Measurements from ENCODE around the gene RAB36. TPM values are rescaled to one million over a fixed set of nuclear protein-coding genes. Genes with fewer than 3 reads are reported as not detected.

RAB36 gene
- total and polyA plus RNA-seq, 2 donors (not counting 1 experiment from before 2014, with no cell fraction given): 1.1 to 3.3 TPM

- H3K27me3 ChIP-seq (replicated peaks in 1 of 4; ENCODE audit: control extremely low read depth in 1 of 4, control insufficient read depth in 3 of 4, insufficient read depth in 4 of 4, low read length in 3 of 4): peaks cover 0 to 11% (median 3%) of the 10 kb centered on the region in 4 experiments
- H3K79me2 ChIP-seq (ENCODE audit: control insufficient read depth, insufficient read depth, low read length): peaks cover 37% of the 10 kb centered on the region
- ChIA-PET CTCF (interaction anchor here (1.1 to 16.5 kb wide), 8 partner anchors 17 to 206 kb away, joined by 3 to 494 read pairs (median 7); no protein-coding TSS in a partner anchor), POLR2A (interaction anchor here (2.4 kb wide), 1 partner anchor 41 kb away, joined by 7 read pairs; no protein-coding TSS in a partner anchor)
- DNase-seq (peak; percentile 47), ATAC-seq (ENCODE audit: low read depth) (no peak)
- H3K9ac ChIP-seq (ENCODE audit: low read length): peak overlapping the region; percentile 55
- H3K4me1 Mint-ChIP-seq: peaks cover 49% of the 10 kb centered on the region
- peaks cover 0 to 18% (median 10%) of the 10 kb centered on the region in 3 donors for H3K9me3 ChIP-seq (ENCODE audit: control extremely low read depth in 1 of 3, control insufficient read depth in 2 of 3, insufficient read depth in 1 of 3, low read length in 2 of 3)
- no peaks in the 10 kb centered on the region for H3K9me3 Mint-ChIP-seq (ENCODE audit: insufficient read depth)
- H3K4me3 Mint-ChIP-seq: peak overlapping the region; percentile 83
- WGBS (ENCODE audit: insufficient coverage): 51% methylated on average over 24 of the region's 25 CpGs
- TF ChIP-seq EZH2 (IDR thresholded peaks at IDR 0.05; ENCODE audit: borderline replicate concordance, insufficient read depth, low read depth, low read length, poor library complexity, severe bottlenecking) (no peak), CTCF (IDR thresholded peaks at IDR 0.05) (no peak)
- intact Hi-C loops (cut with micrococcal nuclease): loop anchor here (2.0 to 5.0 kb wide), 3 partner anchors 32 to 208 kb away; partner anchors contain the start of gene RAB36
- no peaks in the 10 kb centered on the region for H3K36me3 ChIP-seq (replicated peaks in 1 of 2; ENCODE audit: control extremely low read depth in 1 of 2, control insufficient read depth in 1 of 2, extremely low read depth in 1 of 2, insufficient read depth in 2 of 2, low read length in 1 of 2)
- H3K27ac ChIP-seq (ENCODE audit: low read length in 2 of 2): peak overlapping the region in 1 of 2 donors; percentile 29
- H3K27me3 Mint-ChIP-seq: peaks cover 7% of the 10 kb centered on the region
- peaks cover 51 to 68% of the 10 kb centered on the region in 2 donors for H3K4me1 ChIP-seq (ENCODE audit: control insufficient read depth in 2 of 2, insufficient read depth in 2 of 2, low read length in 2 of 2)
- peak overlapping the region; percentile 50 for H2AFZ ChIP-seq (ENCODE audit: insufficient read depth, low read depth, low read length, poor library complexity, severe bottlenecking)
- H3K4me3 ChIP-seq (ENCODE audit: control extremely low read depth in 1 of 5, extremely low read depth in 1 of 5, insufficient read depth in 1 of 5, low read depth in 2 of 5, low read length in 4 of 5): peak overlapping the region in 4 of 5 experiments; percentile 29 to 56 (median 47)
- H3K27ac Mint-ChIP-seq: peak overlapping the region; percentile 79
- H4K20me1 ChIP-seq (ENCODE audit: control insufficient read depth, insufficient read depth, low read length, poor library complexity, severe bottlenecking): peaks cover 34% of the 10 kb centered on the region
- H3K4me2 ChIP-seq (replicated peaks; ENCODE audit: low read depth, low read length, poor library complexity, severe bottlenecking): peak overlapping the region; percentile 78
Observed at GRCh38 chr22:23179381-23180299, 34.4 kb downstream of the RAB36 start.

All from B cell (primary cell).